Measurements from ENCODE around the gene CREB5.

- no peak for TF ChIP-seq CTCF (IDR thresholded peaks at IDR 0.05)
- TF ChIP-seq POLR2AphosphoS5 (IDR thresholded peaks at IDR 0.05): no peak
- no peak for TF ChIP-seq POLR2A (IDR thresholded peaks at IDR 0.05)
Observed at GRCh38 chr7:28776463-28777157, 364.3 kb downstream of the CREB5 start.

Data from breast epithelium (tissue), 3 donors.